SK-MEL-5 (cell line): ENCODE results near the gene ERBB4. TPM values are rescaled to one million over a fixed set of nuclear protein-coding genes. Genes with fewer than 3 reads are reported as not detected.

Experiments
- DNase-seq: peaks from one replicate; pipeline ENCODE4 v3.0.0-alpha.2; 2016; ENCODE audit warnings: low read depth, low spot score
- in situ Hi-C: cut with HindIII; loops from 2 replicates; pipeline ENCODE4 v1.10.0; 2016; ENCODE audit warnings: low sequenced_read_pairs, high pct_unique_total_duplicates, low pct_unique_long_range_greater_than_20kb
- total RNA-seq: library from RNA; depleted of rRNA; stranded (reverse); fragments of >200 nt; shearing (Covaris generic); gene quantifications from 2 replicates; pipeline ENCODE4 v1.2.3, GENCODE V29; 2014

ERBB4 gene
- total RNA-seq, 1 experiment from 2014 or later, result 0.32 TPM

DNA sequence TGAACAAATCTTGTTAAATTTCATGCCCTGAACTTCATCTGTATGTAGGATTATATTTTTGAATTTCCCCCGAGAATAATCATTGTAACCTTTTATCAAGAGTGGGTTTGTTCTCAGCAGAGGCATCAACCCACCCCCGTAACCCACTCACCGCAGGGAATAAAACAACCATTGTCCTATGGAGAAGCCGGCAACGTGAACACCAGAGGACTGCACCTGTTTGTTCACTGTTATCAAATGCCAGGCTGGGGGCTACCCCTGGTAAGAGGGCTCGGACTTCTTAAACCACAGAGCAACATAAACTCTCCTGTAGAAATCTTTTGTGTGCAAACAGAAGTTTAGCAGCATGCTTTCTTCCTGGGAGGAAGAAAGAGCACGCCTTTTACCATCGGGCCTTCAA, 610.4 kb downstream of the ERBB4 start:
- DNase-seq, result peak; percentile 48
- in situ Hi-C loops, result no loop called here

DNA sequence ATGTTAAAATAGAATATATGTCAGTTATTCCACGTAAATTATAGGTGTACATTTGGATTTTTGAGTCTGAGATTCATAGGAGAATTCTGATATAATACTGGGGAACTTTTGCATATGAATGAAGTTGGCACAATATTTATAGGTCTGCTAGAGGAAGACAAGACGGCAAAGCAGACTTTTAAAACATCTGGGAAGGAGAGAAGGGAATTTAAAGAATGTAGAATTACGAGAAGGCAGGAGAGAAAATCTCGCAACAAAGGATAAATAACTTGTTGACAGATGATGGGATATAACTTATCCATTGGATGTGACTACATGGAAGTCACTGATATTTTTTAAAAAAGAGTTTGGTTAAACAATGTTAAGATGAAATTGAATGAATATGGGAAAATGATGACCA, 615.6 kb downstream of the ERBB4 start:
- in situ Hi-C loops, result no loop called here
- DNase-seq, result no peak

DNA sequence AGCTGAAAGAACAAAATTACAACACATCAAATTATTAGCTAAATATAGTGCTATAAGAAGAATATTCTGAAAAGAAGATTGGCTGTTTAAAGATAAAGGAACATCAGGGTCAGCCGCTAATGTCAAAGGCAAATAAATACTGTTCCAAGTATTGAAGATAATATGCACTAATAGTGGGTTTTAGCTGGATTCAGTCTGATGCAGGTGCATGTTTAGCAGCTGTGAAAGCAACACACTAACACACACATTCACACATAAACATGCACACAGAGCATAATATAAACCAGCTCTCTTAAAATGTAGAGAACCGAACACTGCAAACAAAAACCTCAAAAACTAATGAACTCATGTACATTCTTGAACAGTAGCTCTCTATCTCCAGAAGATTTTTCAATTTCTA, 634.6 kb downstream of the ERBB4 start:
- no peak for DNase-seq
- in situ Hi-C loops, result no loop called here

DNA sequence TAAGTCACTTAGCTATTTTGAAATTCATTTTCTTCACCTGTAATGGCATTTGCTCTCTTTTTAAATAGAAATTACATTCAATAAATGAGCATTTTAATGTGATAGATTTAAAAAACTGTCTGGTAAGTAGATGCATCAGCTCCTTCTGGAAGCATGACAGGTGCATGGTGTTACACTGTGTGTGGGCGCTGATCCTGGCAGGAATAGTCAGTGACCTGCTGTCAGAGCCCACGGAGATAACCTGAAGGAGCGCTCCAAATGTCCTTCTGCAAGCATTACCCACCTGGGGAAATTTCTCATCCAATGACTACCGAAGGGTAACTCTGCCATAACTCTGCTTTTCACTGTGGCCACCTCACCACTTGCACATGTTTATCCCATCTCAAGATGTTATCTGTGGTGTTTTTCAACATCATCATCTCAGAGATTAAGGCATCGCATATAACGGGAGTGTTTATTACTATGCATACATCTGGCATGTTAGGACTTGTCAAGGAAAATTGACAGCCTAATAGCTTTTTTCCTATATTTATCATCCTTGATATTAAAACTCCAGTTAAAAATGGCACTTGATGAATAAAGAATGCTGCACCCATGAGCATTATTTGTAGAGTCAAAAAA, 637.3 kb downstream of the ERBB4 start:
- no peak for DNase-seq
- in situ Hi-C loops, result no loop called here

DNA sequence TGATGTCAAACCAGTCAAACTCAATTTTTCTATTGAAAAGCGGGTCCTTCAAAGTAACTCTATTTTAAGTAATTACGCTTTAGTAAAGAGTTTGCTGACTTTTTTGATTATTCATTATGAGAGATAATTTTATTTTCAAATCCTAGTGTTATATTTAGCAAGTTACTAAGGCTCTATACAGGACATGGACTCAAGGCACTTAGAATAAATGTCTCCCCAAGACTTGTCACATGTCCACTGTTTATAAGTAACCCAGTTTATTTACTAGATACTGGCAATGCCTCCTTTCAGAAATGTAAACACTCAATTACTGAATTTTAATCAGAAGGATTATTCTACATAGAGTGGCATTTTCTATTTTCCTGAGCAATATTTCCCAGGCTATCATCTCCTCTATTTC, 638.1 kb downstream of the ERBB4 start:
- DNase-seq, result no peak
- in situ Hi-C loops, result no loop called here

DNA sequence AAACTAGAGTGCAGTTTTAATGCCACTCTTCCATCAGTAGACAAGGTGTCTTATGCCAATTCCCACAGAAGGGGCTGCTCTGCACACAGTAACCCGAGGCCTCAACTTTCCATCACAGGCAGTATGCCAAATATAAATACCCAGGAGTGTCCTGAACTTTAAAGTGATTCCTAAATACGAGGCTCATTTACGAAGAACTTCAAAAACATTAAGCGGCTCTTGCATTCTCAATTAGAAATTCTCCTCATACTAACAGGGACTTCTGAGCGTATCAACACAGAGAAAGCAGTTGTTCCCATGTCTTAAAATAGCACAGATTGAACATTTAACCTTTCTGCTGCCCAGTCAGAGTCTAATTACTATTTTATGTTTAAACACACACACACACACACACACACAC, 638.6 kb downstream of the ERBB4 start:
- in situ Hi-C loops, result no loop called here
- no peak for DNase-seq

DNA sequence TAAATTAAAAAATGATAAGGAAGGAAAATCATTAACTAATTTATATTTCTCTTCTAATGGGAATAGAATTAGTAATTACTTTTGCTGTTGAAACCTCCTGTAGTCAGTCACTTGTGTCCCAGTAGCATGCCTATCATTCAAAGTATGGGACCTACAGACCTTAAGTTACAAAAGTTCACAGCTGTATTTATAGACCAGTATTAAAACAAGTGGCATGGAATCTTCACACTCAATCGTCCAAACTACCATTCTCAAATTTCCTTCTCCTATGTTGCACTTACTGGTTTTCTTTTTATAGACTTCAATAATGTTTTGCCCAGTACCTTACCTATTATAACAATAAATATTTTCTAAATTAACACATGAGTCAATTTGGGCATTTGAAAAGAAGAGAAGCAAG, 639.9 kb downstream of the ERBB4 start:
- DNase-seq, result no peak
- in situ Hi-C loops, result no loop called here

DNA sequence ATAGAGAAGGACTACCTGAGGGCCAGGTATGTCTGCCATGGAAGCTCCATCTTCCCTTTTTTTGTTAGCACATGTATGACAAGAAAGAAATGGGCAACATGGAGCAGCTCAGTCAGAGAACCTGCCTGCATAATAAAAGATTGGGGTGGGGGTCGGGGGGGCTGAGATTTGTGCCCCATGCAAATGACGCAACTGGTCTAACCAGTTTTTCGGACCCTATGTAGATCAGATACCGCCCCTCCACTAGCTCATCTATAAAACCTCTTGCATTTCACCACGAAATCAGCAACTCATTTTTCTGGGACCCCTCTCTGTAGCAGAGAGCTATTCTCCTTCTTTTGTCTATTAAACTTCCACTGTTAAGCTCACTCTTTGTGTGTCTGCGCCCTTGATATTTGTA, 657.2 kb downstream of the ERBB4 start:
- in situ Hi-C loops, result no loop called here

DNA sequence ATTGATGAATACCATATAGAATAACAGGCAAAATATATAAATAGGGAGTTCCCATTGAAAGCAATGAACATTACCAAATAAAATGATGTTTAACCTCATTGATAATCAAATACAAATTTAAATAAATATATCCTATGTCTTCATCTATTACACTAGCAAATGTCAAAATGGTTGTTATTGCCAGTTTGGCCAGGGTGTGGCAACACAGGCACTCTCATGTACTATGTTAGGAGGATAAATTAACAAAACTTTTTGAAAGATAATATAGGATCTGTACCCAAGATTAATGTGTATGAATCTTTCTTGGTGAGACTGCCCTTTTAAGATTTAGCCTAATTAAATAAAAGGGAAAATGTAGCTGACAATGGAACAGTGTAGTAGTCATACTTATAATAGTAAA, 659.3 kb downstream of the ERBB4 start:
- in situ Hi-C loops, result no loop called here
- peak; percentile 20 for DNase-seq

More for the DNA sequence above, 657.2 kb downstream of the ERBB4 start:
- DNase-seq, result no peak

DNA sequence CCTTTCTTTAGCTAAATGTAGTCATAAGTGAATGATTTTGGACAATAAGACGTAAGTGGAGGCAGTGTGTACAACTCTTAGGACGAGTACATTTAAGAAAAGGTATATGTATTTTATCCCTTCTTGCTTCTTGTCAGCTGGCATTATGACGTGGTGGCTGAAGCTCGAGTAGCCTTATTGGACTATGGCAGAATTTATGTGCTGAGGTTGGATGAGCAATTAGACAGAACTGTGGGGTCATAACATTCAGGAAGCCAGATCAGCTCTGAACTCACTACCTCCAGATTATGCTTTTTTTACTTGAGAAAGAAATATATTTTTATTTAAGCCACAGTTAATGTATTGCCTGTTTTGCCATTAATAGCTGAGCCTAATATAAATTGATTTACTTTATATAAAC, 661.5 kb downstream of the ERBB4 start:
- in situ Hi-C loops, result no loop called here
- DNase-seq, result no peak

DNA sequence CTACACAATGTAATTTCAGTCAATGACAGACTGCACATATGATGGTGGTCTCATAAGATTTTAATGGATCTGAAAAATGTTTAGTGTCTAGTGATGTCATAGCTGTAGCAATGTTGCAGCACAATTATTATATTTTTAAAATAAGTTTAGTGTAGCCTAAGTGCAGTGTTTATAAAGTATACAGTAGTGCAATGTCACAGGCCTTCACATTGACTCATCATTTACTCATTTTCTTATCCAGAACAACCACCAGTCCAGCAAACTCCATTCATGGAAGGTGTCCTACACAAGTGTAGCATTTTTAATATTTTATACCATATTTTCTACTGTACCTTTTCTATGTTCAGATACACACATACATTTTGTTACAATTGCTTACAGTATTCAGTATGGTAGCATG, 663.1 kb downstream of the ERBB4 start:
- in situ Hi-C loops, result no loop called here
- DNase-seq, result no peak

DNA sequence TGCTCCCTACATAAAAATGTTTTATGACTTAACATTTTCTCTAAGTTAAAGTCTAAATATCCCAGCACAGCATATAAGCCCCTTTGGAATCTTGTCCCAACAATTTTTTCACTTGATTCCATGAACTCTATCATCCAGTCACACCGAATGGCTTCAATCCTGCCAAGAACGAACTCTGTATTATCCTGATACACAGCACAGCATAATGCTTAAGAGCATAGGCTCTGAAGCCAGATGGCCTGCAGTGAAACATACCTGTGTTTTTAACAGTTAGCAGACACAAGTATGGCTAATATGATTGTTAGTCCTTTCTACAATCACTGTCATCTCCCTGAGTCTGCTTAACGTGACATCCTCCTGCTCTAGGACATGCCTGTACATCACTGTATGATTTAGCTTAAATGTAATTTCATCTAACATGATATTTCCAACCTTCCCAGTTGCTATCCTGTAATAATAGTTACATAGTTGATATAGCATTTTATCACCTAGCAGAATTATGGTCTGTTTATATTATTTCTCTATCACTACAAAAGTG, 669.5 kb downstream of the ERBB4 start:
- in situ Hi-C loops, result no loop called here
- no peak for DNase-seq

DNA sequence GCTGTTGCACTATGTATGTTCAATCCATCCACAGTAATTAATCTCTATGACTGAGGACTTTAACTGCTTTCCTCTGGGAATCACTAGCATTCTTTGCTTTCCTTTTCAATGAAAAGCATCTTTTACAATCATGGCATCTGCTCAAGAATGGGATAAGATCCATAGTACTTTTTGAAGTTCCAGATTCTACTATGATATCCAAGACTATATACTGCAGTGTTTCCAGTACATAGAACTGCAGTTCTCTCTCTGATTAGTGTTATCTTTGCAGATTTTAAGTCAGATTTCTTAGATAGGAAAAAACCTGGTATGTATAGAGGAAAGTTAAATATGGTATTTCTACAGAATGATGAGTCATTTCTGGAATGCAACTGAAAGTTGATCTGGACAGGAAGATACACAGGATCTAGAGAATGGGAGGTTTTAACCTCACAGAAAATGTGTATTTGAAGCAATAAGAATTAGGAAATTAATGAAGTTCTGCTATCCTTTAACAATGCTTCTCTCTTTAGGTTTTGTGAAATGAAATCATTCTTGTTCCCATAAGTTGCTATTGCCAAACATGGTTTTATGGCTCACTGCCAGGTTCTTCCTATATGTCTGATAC, 670.7 kb downstream of the ERBB4 start:
- in situ Hi-C loops, result no loop called here
- no peak for DNase-seq

DNA sequence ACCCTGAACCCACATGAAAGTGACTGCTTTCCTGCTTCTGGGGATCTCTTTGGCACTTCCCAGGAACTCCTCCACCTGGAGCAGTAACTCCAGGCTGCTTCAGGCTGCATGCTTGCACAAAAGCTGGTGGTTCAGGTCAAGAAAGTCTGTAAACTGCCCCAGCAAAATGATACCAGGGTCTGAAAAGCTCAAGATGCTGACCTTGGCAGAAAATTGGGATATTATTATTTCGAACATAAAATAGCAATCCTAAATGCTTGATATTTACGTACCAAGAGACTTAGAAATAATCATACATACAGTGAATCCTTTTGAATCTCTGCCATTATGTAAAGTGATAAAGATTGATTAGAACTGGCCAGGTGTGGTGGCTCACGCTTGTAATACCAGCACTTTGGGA, 674.3 kb downstream of the ERBB4 start:
- DNase-seq, result no peak
- in situ Hi-C loops, result no loop called here

DNA sequence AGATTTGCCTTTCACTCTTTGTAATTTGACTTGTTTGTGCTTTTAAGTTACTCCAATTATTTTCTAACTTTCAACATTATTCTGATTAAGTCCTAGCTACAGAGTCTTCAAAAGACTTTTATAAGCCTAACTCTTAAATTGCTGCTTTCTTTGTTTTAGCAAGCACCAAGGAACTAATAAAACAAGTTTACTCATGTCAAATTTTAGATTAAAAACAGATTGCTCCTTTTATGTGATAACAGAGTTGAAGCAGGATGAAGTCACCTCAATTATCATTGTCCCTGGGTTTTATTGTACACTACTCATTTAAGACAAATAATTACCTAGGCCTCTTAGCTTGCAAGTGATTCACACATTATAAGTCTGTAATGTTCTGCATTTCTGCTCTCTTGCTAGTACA, 678.4 kb downstream of the ERBB4 start:
- in situ Hi-C loops, result no loop called here
- DNase-seq, result no peak

DNA sequence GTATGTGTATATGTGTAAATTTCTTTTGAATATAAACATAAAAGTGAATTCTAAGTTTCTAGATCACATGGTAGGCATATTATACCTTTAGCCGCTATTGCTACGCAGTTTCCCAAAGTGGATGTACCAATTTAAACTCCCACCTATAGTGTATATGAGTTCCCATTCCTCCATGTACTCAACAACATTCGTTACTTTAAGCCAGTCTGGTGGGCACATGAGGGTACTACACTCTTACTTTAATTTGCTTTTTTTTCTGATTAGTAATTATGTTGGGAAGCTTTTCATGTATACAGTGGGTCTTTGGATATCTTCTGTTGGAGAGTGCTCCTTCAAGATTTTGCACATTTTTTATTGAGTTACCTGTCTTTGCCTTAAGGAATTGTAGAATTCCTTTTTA, 683.8 kb downstream of the ERBB4 start:
- DNase-seq, result no peak
- in situ Hi-C loops, result no loop called here

DNA sequence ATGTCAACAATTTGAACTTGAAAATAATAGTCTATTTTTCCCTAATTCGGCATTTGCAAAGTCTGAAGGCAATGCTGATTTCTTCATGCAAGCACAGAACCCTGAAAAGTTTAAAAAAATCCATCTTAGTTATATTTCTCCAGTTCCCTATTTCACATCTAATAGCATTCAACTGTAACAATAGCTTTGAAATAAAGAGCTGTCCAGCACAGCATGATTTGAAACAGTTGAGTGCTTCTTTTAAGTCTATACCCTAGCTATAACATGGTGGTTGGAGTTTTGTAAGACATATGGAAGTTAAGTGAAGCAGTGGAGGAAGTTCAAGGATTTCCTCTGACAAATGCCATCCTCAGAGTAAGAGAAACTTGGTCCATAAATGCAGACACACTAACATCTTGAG, 691.9 kb downstream of the ERBB4 start:
- DNase-seq, result no peak
- in situ Hi-C loops, result no loop called here

DNA sequence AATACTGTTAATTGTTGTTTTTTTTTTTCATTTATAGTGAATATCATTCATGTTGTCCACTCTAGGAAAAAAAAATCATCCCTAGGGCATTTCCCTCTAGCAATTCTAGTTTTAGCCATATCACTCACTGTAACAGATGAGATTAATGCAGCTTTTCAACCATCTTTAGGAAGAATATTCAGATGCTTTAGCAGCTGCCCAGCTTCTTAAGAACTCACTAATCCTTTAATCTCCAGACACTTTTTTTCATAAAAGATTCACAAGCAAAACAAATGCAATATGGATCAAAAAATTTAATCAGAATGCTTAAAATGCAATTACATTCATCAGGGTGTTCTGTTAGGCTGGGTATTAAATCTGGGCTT, 692.6 kb downstream of the ERBB4 start:
- in situ Hi-C loops, result no loop called here
- no peak for DNase-seq

DNA sequence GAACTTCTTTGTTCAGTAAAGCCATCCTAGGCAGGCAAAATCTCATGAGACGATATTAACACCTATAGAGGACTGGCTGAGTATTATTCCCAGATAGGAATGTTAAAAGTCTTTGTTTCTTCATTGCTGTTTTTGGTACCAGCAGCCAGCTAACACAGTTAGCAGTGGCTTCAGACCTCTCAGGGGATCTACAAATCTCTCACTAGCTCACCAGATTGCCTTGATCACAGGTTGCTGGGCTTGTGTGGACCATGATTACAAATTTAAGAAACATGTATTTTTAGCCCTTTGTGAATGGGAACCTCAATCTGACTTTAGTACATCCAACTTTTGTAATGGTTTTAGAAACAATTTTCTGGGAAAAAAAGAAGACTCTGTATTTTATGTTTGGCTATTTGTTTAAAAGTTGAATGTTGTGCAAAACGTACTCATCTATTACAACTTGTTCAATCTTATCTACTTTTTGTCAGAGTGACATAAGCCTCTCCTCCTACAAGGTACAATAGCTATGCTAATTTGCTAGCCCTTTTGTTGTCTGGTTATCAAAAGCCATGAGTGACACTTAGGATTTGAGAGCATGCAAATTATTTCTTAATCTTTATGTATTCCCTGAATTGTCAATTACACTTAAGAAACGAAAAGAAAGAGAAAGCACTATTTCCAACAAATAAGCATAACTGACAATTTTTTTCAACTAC, 693.1 kb downstream of the ERBB4 start:
- in situ Hi-C loops, result no loop called here
- DNase-seq, result no peak
